HG02571 (cell line): ENCODE data around the gene NKX1-1.
"Not testable (repeated sequence)": the region's sequence is repeated elsewhere in the genome, so short reads cannot be mapped to it uniquely, and the experiment has no call there.

Experiments used
- ATAC-seq: cut with Tn5 transposase; IDR thresholded peaks from one replicate; pipeline ENCODE4 v1.9.1; 2021; ENCODE audit warnings: mild to moderate bottlenecking, moderate library complexity; ENCODE audit not compliant: unreplicated experiment

NKX1-1 gene

DNA sequence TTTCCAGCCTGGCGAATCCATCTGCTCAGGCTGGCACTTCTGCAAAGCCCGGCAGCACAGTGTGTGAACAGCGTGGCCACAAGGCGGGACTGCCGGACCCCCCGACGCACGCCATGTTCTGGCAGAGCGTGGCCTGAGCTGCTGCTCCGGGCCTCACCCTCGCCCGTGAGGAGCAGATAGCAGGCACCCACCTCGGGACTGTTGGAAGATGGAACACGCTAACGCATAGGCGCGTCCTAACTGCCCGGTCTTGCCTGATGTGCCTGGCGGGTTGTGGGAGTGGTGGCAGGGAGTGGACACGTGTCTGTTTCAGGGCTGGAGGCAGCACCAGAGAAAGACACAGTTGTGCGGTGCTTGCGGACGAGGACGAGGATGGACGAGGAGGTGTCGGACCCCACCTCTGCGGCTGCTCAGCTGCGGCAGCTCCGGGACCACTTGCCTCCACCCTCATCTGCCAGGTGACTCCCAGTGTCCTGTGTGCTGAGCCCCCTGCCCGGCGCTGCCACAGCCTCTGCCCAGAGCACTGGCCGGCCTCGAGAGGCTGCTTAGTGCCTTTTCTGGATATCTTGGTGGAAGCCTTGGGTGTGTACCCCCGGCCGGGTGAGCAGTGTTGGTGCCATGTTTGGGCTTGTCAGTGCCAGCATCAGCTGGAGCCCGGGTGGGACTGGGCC lies 31.1 kb downstream of the NKX1-1 start:
- ATAC-seq: no peak

DNA sequence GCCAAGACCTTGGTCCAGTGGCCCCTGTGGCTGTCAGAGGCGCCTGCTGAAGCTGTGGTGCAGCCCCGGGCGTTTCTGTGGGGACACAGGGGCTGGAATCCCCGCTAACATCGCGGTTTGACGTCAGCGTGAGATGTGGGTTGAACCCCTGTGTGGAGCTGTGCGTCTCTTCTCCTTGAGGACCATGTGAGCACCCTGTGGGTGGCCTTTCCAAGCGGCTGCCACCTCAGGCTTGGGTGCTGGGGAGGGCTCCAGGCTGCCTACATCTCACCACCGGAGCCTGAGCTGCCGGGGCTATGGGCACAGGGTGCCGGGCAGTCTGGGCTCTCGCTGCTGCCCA lies 31.6 kb downstream of the NKX1-1 start:
- no peak for ATAC-seq

DNA sequence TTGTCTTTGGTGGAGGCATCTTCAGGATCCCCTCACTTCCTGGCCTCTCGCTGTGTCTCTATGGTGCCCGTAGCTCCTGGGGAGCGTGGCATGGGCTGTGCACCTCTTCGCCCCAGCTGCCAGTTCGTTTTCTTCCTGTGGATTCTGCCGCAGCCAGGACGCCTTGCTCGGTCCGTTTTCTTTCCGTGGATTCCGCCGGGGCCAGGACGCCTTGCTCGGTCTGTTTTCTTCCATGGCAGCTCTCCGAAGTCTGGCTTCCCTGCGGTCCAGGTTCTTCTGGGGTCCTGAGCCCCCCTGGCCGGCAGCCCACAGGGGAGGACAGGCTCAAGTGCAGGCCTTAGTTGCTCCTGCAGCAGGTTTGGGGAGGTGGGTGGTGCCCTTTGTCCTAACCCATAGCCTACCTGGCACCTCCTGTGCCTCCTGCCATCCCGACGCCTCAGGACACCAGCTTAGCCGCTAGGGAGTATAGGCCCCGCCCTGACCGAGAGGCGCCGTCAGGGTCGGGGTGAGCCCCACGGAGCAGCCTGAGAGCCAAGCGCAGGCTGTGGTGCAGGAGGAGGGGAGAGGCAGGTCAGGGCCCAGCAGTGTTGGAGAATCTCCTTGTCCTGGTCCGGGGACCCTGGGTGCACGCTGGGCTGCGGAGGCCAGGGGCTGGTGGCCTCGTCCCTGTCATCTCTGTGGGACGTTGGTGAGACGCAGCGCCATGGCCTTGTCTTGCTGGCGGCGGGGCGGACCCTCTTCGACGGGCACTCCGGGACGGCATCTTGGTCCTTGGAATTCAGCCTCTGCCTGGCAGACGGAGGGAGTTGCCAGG lies 32.1 kb downstream of the NKX1-1 start:
- ATAC-seq: no peak

DNA sequence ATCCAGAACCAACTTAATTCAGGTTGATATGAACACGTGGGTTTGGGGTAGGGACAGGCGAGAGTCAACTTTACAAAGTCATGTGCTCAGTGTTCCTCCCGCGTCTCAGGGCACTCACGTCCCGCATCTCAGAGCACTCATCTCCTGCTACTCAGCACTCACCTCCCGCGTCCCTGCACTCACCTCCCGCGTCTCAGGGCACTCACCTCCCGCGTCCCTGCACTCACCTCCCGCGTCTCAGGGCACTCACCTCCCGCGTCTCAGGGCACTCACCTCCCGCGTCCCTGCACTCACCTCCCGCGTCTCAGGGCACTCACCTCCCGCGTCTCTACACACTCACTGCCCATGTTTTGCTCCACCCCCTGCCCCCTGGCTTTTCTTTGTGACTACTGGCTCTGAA lies 33.7 kb downstream of the NKX1-1 start:
- not testable (repeated sequence) for ATAC-seq

DNA sequence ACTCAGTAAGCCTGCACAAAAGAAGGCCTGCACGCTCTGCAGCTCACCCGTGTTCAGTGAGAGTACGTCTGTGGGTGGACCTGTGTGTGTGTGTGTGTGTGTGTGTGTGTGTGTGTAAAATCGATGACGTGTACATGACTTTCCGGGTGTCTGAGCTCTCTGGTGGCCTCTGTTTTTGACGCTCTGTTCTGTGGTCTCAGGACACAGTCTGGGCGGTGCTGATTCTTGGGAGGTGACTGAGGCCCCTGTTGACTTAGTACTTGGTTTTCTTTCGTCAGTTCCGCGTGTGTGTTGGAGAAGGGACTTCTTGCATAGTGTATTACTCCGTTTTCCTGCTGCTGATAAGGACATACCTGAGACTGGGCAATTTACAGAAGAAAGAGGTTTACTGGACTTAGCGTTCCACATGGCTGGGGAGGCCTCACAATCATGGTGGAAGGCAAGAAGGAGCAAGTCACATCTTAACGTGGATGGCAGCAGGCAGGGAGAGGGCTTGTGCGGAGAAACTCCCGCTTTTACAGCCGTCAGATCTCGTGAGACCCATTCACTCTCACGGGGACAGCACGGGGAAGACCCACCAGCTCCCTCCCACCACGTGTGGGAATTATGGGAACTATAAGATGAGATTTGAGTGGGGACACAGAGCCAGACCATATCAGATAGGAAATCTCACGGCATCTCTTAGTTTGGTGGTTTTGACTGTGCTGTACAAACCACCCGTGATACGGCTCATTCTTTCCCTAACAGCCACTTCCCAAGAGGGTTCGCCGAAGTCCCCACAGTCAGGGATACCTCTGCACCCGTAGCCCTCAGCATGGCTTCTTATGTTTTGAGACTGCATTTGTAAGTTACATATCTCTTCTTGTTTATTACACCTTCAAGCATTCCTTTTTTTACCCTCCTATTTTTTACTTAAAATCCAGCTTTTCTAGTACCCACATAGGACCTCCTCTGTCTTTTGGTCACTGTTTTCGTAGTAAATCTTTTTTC lies 34.8 kb downstream of the NKX1-1 start:
- ATAC-seq: no peak

DNA sequence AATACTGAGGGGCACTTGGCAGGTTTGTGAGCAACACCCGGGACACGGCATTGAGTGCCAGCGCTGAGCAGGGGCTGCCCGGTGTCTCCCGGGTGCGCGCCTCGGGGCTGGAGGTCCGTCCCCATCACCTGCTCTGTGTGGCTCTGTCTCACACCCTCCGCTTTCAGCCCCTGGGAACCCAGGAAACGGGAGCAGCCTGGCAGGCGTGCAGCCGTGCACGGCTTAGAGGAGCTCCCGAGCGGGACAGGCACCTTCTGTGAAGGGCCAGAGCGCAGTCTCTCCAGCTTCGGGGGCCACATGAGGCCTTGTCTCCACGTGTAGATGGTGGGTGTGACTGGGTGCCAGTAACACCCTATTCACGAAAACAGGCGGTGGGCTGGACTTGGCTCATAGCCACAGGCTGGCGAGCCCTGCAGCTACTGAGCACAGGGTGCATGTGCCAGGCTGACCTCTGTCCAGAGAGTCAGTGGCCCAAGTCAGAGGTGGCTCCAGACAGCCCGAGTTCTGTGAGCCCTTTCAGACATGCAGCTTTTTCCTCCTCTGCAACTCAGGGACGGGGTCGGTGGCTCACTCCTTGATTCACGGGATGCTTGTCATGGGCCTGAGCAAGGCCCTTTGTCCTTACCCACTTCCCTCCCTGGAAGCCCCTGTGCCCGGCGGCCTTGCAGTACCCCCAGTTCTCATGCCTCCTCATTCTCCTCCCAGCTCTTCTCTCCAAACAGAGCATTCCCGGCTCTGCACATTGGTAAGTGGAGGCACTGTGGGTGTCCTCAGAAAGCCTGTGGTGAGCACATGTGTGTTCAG lies 35.7 kb downstream of the NKX1-1 start:
- ATAC-seq: no peak

DNA sequence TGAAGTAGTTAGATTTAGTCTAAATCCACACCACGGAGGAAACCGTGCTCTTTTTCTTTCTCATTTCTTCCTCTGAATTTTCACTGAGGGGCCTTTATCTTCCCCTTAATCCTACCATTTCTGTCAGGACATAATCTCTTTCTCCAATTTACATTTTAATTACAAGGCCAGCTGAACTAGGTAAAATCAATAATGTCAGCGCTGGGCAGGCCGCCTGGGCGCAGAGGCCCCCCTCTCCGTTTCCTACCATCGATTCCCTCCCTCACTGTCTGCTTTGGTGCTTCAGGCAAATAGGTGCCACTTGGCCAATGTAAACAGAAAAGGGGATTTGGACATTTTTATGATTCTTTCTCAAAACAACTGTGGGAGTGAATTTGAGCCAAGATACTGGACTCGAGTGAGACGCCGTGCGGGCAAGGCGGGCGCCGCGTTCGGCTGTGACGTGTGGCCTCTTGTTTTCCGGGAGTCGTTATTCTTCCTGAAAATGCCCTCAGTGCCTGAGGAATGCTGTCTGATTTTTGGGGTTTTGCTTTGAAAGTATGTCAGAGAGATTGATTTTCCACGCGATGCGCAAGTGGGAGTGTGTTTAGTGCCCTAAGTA lies 36.7 kb downstream of the NKX1-1 start:
- ATAC-seq: no peak

DNA sequence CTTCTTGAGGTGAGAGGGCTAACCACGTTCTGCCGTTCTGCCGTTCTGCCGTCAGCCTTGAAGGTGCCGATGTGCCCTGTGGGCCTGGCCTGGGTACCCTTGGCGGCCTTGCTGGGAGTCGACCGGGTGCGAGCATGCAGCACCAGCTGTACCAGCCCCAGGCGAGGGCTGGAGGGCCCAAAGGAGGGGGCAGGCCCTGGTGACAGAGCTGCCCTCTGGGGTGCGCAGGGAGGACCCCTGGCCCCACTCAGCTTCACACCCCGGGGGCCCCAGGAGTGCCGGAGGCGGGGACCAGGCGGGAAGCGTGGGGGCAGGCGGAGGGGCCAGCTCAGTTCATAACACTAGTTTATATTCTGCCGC lies 37.2 kb downstream of the NKX1-1 start:
- no peak for ATAC-seq

DNA sequence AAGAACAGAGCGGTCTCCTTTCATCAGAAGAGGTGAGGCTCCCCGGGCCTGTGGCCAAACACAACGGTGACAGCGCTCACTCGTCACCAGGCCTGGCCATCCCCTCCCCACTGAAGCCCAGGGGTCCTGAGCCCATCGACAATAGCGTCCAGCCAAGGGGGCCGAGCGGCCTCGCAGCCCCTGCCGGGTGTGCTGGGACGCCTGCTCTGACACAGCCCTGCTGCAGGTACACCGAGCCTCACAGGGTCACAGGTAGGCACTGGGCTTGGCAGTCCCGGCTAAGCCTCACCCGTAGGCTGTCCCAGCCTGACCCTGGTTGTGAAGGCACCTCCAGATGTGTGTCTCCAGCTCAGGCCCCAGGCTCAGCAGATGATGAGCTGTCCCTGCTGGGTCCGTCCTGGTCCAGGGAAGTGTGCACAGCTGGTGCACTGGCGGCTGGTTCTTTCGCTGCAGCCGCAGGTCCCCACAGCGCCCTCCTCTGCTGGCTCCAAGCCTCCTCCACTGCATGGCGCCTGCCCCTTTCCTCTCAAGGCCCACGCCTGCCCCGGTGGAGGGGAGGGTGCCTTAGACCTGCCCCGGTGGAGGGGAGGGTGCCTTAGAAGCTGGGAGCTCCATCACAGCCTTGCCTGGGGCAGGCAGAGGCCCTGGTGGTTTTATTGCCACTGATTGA lies 37.7 kb downstream of the NKX1-1 start:
- ATAC-seq: no peak

DNA sequence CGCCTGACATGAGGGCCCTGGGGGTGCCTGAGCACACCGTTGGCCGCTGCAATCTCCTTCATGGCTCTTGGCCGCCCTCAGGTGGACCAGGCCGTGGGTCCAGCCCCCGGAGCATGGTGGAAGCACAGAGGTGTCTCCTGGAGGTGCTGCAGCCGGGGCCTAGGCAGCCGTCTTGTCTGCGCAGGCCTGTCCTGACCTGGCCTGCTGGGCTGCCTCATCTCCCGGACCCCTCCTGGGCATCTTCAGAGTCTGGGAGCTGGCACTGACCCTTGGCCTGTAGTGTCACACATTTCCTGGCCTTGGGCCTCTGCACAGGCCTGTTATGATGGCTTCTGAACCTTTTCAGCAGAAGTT lies 38.3 kb downstream of the NKX1-1 start:
- no peak for ATAC-seq

DNA sequence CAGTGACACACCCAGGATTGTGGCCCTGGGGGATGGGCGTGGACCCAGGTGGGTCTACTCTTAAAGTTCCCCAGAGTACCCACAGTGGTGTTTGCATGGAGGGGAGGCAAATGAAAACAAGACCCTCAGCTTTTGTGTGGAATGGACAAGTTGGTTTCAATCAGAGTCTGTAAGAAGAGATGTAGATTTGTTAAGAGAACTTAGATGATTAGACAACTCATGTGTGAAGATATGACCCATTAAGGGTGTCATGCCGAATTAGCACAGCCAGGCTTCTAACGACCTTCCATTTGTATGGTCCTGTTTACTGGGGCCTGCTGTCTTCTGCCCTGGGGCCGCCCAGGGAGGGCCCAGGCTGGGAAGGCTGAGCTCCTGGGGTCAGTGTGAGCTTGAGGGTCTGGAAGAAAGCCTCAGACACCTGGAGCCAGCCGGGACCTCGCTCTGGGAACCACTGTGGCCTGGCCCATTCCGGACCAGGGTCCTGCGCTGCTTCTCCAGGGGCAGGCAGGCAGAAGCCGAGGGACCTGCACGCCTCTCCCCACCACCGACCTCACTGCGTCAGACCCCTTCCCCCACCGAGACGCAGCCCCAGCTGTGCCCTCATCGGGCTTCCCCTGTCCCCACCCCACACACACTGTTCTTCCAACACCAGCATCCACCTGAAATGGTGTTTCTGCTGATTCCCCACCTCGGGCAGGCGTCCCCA lies 38.9 kb downstream of the NKX1-1 start:
- no peak for ATAC-seq

DNA sequence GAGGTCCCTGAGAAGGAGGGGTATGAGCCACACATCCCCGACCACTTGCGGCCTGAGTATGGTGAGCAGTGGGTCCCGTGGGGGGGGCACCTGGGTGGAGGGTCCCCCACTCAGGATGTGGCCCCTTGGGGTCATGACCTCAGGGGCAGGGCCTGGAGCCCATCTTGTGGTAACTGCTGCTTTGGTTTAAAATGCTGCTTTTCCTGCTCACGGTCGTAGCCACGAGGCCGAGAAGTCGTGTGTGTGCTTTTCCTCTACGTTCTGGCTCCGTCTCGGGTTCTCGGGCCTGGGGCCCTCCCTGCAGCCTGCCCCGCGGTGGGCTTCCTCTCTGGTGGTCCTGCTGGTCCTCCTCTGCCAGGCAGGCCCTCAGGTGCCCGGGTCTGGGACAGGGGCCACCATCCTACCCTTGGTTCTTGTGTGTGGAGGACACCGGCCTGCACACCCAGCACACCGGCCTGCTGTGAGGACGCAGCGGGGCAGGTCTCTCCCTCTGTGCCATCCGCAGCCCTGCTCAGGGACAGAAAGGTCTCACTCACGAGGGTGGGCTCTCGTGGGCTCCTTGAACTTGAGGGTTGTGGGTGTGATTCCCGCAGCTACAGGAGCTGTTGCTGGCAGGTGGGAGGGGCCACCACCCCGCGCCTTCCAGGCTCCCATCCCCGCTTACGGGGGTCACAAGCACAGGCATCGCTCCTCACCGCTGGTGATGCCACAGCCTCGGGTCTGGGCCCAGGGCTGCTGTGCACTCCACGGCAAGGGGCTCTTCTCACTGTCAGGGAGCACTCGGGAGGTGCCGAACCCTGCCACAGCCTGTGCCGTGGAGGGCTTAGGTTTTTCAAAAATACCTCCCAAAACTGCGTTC lies 39.6 kb downstream of the NKX1-1 start:
- no peak for ATAC-seq

DNA sequence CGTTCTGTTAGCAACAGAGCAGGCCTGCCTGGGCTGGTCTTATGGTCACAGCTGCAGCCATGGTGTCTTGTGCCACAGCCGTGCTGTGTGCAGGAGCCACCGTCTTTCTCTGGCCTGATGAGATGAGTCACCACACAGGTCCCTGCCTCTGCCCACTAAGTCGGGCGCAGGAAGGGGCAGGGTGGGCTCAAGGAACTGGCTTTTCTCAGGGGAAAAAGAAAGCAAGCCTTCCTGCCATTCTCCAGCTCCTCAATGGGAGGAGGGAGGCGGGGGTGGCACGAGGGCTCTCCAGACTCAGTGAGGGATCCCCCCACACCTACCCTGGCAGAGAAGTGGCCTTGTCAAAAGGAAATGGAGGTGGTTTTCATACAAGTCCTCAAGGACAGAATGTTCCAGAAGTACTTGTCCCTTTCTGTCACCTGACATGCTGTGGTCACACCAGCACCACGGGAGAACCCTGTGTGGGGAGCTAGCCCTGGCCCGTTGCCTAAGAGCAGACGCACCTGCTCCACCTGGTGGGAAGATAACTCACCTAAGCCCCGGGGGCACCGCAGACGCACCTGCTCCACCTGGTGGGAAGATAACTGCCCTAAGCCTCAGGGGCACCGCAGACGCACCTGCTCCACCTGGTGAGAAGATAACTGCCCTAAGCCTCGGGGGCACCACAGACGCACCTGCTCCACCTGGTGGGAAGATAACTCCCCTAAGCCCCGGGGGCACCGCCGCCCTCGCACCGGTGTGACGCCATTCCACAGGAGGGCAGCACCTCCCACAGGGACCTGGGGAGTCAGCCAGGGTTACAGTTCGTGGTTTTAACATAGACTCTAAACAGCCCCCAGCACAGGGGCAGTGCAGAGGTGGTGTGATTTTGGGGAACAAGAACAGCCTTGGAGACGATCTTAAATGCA lies 40.7 kb downstream of the NKX1-1 start:
- no peak for ATAC-seq

DNA sequence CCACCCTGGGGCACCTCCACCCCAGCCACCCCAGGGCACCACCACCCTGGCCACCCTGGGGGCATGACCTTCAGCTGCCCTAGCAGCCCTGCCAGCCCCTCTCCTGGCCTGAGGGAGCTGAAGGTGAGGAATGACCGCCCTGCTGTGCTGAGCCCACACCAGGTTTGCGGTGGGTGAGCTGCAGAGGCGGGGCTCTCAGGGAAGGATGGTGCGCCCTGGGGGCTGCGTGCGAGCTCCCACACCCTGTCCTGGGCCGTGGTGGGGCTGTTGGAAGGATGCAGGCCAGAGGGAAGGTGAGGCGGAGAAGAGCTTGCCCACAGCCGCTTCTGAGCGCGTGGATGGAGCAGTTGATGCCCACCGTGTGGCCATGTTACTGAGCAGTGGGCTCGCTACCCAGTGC lies 41.5 kb downstream of the NKX1-1 start:
- no peak for ATAC-seq

DNA sequence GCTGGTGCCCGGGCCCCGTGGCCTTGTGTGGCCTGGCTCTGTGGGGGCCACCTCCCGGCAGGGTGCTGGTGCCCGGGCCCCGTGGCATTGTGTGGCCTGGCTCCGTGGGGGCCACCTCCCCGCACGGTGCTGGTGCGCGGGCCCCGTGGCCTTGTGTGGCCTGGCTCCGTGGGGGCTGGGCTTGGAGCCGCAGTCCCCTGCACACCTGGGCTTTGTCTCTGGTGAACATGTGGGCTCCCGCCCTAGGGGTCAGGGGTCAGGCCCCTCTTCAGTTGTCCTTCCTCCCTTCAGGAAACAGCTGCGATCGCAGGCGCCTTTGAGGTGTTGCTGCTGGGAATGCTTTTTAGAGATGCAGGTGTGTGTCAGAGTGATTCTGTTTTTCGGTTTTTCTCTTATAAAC lies 42.0 kb downstream of the NKX1-1 start:
- ATAC-seq: no peak

DNA sequence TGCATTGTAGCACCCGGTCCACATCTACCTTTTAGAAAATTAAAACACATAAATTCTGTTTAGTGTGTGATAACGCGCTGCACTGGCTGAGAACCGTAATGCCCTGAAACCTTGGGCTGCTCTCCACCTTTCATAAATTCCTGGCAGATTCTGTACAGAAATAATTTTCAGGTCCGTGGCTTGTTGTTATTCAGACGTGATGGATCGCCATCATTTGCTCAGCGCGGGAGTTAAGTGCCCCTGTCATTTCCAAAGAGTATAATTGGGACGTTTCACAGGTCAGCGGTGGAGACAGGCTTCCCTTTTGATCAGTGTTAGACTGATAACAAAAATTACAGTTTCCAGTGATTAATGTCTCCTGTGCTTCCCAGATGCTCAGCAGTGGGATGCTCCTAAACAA lies 42.7 kb downstream of the NKX1-1 start:
- ATAC-seq: no peak

DNA sequence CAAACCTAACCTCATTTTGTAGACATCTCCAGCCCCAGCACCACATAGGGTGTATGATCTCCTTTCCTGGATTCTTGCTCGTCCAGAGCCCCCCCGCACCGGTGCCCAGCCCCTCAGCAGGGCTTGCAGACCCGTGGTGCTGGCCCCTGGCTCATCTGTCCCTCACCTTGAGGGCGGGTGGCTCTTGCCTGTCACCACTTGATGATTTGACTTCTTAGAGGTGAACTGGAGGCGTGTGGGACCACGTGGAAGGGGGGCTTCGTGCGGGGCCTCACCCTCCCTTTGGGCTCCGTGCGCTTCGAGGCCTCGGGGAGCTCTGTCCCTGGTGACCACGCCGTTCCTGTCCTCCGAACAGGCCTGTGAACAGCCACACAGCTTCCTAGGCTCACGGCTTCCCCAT lies 43.7 kb downstream of the NKX1-1 start:
- no peak for ATAC-seq
